GM21528 (cell line): ENCODE results near the gene TJP2.
"Not testable (repeated sequence)": the region's sequence is repeated elsewhere in the genome, so short reads cannot be mapped to it uniquely, and the experiment has no call there.

Experiments
- ATAC-seq: cut with Tn5 transposase; IDR thresholded peaks from one replicate; pipeline ENCODE4 v1.9.1; 2021; ENCODE audit warnings: mild to moderate bottlenecking, moderate library complexity; ENCODE audit not compliant: unreplicated experiment, low FRiP score

TJP2 gene

DNA sequence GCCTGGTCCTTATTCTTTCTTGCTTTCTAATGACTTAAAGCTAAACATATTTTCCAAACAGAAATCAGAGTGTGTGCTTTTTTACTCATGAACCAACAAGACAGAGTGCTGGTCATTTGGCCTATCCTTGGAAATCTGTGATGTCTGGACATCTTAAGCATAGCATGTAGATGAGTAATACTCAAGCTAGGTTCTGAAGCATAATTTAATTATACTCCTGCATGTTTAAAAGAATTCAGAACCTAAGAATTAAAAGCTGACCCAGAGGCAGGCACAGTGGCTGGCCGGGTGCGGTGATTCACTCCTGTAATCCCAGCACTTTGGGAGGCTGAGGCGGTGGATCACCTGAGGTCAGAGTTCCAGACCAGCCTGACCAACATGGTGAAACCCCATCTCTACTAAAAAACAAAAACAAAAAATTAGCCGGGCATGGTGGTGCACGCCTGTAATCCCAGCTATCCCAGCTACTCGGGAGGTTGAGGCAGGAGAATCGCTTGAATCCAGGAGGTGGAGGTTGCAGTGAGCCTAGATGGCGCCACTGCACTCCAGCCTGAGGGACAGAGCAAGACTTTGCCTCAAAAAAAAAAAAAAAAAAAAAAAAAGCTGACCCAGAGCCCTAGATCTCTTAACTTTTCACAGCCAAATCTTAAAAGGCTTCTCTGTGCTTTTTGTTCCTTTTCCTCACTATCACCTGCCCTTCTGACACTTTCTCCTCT is 16.2 kb upstream of the TJP2 start:
- ATAC-seq = no peak

DNA sequence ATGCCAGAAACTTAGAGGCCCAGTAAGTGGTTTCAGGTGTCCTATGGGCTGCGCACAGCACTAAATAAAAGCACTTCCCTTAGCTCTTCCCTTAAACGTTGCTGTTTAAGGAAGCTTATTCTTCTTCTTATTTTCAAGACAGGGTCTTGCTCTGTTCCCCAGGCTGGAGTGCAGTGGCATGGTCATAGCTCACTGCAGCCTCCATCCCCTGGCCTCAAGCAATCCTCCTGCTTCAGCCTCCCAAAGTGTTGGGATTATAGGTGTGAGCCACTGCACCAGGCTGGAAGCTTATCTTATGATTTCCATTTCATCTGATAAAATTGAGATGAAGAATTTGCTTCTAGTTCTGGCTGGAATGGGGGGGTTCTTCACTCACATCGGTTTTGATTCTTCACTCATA is 15.6 kb upstream of the TJP2 start:
- no peak for ATAC-seq

DNA sequence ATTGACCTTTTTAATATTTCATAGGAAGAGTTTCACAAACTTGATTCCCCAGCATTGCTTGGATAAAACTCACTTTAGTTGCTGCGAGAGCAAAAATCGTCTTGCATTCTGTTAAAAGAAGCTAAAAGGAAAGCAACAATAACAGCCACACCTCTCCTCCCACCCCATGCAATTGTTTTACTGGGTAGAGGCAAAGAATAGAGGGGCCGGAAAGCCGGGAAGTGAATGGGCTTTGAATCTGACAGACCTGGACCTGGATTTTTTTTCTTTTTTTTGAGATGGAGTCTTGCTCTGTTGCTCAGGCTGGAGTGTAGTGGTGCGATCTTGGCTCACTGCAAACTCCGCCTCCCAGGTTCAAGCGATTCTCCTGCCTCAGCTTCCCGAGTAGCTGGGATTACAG is 9.5 kb upstream of the TJP2 start:
- not testable (repeated sequence) for ATAC-seq

DNA sequence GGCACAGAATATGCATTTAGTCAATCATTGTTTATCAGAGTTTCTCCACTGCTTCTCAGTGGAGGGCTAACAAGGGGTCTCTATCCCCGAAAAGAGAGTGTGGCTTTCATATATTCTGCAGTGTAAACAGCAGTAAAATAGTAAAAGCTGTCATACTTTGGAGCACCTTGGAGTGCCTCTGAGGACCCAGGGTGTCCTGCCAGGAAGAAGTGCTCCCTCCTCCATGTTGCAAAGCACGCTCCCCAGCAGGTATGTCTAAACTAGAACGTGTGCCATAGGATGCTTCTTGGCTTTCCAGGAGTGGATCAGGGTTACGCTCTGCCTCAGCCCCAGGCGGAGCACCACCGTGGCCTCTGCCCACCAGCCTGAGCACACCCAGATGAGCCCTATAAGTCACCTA is 8.5 kb upstream of the TJP2 start:
- no peak for ATAC-seq

DNA sequence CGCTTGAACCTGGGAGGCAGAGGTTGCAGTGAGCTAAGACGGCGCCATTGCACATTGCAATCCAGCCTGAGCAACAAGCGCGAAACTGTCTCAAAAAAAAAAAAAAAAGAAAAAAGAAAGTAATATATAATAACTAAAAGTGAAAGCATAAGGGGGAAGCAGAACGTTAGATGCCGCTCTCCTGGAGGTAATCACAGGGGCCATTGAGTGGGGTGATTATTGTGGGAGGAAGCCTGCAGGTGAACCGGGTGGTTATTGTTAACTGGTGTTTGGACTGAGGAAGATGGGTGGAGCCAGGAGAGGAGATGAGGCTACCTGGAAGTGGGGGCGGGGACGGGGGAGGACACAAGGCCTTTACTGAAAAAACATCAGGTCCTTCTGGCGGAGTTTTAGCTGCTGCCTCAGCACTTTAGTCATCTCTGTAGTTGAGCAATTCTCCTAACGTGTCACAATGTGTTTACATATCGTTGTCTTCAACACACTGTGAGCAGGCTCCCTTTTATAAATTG is 5.3 kb upstream of the TJP2 start:
- ATAC-seq = no peak

DNA sequence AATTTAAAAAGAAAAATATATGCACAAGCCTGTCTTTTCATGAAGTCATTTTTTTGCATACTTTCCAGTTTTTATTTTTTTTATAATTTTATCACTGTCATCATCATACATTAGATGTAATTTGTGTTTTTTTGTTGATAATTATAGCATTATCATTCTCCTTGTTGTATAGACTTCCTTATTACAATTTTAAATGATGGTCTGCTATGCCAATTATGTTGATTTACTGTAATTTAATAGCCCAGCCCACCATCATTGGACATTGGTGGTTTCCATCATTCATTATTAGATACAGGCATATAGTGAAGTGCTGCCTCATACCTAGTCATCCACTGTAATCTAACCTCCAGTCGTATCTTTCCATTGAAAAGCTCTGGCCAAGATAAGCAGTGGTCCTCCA is 3.8 kb upstream of the TJP2 start:
- no peak for ATAC-seq

DNA sequence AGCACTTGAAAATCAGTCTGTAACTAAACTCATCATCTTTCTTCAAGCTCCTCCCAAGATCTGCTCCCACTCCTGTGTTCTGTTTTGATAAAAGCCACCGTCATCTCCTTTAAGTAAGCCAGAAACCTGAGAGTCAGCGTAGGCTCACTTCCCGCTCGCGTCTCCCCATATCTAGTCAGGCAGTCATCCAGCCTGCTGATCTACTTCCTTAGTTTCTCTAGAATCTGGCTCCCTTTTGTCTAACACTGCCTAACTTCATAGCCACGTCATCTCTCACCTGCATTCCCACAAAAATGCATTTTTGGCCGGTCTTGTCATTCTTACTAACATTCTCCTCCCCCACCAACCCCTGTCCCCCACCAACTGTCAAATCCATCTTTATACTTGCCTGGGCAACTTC is 3.0 kb upstream of the TJP2 start:
- no peak for ATAC-seq

DNA sequence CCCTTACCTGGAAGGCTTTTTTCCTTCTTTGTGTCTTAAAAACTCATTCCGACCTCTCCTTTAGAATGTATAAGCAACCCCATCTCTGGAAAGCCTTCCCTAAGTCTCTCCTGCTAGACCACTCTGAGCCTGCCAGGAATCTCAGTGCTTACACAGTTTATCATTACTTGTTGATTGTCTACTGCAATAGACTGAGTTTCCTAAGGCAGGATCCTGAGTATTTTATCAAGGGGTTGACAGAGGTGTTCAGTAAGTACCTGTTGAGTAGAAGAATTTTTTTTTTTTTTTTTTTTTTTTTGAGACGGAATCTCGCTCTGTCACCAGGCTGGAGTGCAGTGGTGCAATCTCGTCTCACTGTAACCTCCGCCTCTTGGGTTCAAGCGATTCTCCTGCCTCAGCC is 2.6 kb upstream of the TJP2 start:
- ATAC-seq = no peak

DNA sequence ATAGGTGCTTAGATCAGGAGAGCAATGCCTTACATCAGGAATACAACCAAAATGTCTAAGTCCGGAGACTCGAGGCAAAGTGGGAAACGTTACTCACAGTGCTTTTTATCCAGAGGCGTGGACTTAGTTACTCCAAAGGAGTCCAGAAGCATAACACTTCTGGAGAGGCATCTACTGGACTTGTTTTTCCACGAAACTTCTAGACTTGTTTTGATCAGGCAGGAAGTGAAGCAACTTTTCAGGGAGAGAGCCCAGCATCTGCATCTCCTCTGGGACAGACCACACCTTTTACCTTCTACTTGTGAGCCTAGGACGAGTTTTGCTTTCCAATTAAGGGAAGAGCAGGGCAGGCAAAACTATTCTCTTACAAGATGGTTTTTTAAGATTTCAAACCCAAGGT is 1.2 kb upstream of the TJP2 start:
- ATAC-seq = no peak

DNA sequence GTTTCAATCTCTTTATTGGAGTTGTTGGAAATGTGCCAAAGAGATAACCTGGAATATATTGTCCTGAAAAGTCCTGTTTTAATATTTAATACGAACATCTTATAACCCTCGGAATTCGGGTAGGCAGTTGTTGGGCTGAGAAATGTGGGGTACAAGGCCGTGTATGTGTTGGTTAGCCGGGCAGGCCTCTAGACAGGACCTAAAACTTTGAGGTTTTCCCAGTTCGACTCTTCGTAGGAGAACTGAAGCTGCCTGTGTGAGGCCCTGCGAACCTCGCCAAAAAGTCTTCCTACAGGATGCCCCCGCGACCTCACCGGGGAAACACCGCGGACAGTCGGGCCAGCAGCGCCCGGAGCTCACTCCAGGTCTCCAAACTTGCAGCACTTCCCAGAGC is 583 bp upstream of the TJP2 start:
- peak; percentile 8 for ATAC-seq

DNA sequence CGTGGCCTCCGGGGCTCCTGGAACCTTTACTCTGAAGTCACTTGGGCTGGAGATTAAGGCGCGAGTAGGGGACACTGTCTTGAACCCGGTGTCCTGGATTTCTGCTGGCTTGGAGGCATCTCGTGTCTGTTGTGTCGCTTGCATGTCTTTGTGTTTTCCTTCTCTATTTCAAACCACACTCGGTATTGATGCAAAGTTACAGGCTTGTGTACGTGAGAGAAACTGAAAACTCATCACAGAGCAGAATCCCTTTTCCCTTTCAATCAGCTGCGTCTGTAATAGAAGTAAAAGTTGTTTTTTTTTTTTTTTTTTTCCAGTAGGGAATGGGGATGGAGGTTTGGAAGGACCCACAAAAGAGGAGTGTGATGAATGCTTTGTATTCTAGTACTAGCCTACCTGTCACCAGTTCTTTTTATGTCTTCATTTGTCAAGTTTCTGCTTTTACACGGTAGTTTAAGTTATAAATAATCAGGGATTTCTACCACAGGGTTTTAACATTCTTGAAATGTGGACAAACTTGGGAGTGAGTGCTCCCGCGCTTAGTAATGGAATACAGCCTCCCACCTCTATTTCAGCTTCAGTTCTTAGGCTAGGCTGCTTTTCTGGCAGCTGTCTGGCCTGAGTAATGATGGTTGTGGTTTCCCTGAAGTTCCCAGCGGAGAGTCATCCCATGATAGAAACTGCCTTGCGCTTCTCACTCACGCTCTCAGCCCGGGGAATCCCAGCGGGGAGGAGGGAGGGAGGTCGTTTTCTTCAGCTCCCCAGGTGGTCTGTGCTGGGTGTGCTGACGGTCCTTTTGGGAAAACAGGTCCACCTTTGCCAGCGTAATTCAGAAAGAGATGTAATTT is 763 bp downstream of the TJP2 start:
- ATAC-seq = peak; percentile 59

DNA sequence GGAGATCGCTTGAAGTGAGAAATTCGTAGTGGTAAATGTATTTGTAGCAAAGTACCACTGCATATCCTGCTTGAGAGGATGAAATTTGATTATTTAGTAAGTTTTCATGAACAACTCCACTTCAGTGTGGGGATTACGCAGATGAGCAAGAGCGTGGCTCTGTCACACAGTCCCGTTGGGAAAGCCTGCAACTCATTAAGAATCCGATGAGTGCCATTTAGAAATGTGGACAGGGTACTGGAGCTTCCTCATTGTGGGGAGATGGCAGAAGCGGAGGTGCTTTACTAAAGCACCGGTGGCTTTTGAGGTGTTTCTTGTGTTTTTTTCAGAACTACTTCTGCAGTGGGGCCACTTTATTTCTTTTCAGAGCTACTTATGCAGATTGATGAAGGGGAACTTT is 1.4 kb downstream of the TJP2 start:
- ATAC-seq = peak; percentile 28

DNA sequence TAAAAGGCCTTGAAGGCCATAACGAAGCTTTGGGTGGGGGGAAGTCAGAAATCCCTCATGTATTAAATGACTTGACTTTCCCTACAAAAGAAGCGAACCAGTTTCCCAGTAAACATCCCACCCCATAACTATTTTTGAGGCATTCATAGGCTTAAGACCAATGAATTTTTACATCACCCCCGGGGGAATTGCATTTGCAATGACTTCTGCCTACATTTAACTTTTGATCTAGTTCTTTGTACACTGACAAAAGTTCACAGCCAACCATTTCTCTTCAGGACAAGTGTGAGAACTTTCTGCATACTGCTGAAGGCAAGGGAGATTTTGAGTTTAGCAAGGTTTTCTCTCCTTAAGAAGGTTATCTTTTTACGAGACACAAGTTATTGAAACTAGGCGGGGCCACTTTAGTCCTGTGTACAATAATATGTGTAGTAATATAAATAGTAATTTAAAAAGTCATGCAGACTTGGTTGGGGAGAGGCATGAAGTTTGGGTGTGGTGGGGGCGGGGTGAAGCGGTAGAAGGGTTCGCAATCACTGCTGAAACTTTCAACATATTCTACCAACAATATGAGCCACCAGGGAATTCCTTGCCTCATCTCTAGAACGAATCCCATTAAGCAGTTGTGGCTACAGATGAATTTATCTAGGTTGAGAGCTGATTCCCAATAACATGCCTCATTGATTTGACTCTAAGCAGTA is 2.5 kb downstream of the TJP2 start:
- no peak for ATAC-seq

DNA sequence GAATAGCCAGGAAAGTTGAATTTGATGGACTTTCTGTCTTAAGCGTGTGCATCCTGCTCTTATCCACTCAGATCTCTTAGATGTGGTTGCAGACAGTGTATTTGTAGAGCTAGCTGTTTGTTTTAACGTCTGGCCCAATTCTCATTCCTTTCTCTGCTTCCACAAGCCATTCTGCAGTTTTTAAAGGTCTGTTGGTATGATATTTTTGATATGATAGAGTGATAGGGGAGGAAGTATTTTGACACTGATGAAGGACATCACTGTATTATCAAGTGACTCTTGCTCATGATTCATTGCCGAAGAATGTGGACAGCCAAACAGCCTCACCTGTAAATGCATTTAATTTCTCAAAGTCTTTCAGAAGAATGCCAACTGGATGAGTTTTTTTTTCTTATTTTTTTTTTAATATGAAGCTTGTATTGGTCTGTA is 4.5 kb downstream of the TJP2 start:
- ATAC-seq = no peak

DNA sequence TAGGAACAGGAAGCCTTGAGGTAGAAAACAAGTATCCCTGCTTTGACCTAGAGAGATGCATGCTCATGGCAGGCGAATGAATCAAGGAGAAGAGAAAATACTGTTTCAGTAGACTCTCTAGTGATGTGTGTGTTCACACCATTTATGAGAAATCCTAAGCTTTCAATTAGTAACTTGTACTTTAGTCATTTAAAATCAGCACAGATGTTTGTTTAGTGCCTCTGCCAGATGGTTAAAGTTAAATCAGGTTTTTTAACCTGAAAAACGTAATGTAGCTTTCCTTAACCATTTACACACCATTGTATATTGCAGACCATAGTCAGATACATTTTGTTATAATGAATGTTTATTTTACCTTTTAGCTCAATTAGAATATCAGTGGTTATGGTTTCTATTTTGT is 5.0 kb downstream of the TJP2 start:
- ATAC-seq = no peak

DNA sequence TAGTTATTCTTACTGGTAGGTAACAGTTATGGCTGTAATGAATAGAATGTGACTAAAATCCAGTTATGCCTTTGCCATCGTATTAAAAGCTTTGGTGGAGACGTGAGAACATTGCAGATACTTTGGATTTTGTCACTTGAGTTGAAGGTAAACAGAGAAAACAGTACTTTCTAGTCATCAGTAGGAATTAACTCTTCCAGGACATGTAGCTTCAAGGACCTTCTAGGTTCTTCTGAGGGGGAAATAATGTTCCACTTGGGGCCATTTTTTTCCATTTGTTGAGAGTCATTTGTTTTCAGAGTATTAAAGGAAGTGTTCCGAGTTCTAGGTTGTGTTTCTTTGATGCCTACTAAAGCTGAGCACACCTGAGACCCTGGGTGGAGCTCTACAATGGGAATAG is 6.1 kb downstream of the TJP2 start:
- ATAC-seq = no peak

DNA sequence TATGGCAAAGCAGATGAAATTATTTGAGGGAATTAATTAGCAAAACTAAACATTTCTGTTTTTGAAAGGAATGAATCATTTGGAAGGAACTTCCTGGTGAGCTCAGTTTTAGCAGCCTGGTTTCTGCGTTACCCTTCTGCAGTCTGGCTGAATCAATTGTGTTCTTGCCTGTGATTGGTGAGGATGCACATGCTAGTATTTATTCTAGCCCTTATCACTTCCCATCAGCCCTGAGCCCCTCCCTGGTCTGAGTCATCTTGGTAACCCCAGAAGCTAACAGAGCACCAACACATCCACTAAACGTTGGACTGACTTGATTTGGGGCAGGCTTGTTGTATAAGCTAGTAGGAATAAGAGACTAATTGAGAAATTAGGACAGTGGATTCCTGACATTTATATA is 6.6 kb downstream of the TJP2 start:
- ATAC-seq = no peak

DNA sequence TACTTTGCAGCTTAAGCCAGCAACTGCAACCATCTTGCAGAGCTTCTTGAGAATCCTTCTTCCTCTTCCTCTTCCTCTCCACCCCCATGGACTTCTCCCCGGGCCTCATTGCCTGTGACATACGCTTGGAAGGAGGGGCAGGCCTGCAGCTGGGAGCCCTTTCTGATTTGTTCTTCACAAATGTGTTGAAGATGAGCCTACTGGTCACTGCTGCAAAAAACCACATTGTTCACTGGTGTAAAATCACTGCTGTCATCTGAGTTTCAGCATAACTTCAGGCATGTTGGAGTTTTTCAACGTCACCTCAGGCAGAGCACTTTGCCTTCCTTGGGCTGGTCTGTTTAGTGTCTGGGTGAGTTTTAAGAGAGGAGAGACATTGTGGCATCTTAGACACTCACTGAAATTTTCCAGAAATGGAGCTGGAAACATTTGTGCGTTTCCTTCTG is 7.9 kb downstream of the TJP2 start:
- ATAC-seq = no peak

DNA sequence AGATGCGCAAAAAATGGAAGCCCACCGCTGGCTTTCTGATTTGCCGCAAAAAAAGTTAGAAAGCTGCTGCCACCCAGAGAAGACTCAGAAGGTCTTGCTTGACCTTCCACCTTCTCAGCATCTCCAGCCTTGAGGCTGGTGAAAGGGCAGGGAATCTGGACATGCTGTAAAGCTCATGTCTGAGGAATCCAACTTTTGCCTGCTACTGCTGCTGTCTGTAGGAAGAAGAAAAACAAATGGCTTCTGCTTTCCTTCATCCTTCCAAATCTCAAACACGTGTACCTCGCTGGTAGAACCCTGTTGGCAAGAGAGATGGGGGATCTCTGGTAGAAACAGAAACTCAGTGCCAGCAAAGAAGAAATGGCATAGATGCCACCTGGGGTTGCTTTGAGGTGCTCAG is 10.2 kb downstream of the TJP2 start:
- ATAC-seq = no peak

DNA sequence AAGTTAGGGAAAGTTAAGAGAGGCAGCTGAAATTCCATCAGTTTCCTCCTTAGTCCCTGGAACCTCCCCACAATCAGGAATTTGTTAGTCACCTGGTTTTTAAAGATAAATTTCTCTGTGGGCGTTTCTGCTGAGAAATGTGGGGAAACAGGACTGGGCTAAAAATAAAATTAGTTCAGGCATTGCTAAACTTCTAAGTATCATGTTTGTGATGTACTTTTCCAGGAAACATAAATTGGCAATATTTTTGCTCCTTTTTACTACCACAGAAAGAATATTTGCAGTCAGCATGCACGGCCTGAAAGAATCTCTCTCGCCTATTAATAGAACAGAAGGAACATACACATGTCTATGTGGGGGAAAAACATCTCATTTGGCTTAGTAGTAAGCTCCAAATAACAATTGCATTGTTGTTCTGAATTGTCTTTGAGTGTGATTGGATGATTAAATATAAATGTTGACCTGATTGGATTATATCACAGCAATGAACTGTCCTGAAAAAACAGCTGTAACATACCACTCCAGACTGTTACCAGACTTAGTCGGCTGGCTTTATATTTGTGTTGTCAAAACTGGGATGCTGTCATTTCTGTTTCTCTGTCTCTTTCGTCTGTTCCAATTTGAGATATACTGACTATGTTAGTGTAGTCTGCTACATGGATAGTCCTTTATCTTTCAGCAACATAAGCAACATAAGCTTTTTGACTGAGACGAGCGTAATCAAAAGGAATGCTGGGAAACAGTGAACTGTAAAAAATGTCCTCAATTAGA is 12.9 kb downstream of the TJP2 start:
- no peak for ATAC-seq
